GM21576 (cell line): ENCODE results near the gene FAM83E.

Experiments
- ATAC-seq: cut with Tn5 transposase; IDR thresholded peaks from one replicate; pipeline ENCODE4 v1.9.1; 2021; ENCODE audit warnings: mild to moderate bottlenecking, moderate library complexity; ENCODE audit not compliant: unreplicated experiment

FAM83E gene

GRCh38 chr19:48629599-48630295, 14.9 kb upstream of the FAM83E start:
- ATAC-seq = no peak

GRCh38 chr19:48629297-48629598, 14.4 kb upstream of the FAM83E start:
- ATAC-seq = no peak

GRCh38 chr19:48628486-48629296, 13.8 kb upstream of the FAM83E start:
- ATAC-seq = no peak

GRCh38 chr19:48627865-48628314, 13.0 kb upstream of the FAM83E start:
- no peak for ATAC-seq

- ATAC-seq = no peak
These were observed 12.5 kb upstream of the FAM83E start for GRCh38 chr19:48627201-48627864.

- no peak for ATAC-seq
These were observed 11.0 kb upstream of the FAM83E start for GRCh38 chr19:48625891-48626327.

- no peak for ATAC-seq
These were observed 10.2 kb upstream of the FAM83E start for GRCh38 chr19:48624791-48625723.

GRCh38 chr19:48624067-48624594, 9.3 kb upstream of the FAM83E start:
- peak; percentile 54 for ATAC-seq

- no peak for ATAC-seq
These were observed 8.7 kb upstream of the FAM83E start for GRCh38 chr19:48623556-48624066.

- no peak for ATAC-seq
These were observed 5.1 kb upstream of the FAM83E start for GRCh38 chr19:48619692-48620585.

GRCh38 chr19:48618916-48619691, 4.2 kb upstream of the FAM83E start, which contains the start of the genes RPL18 and SPHK2:
TSS of gene RPL18 (minus strand) at chr19:48619178. CDS start at chr19:48619143, 35 bp downstream.
TSS of gene SPHK2 (plus strand) at chr19:48619506. CDS start at chr19:48620515, 1,009 bp downstream.
- peak; percentile 77 for ATAC-seq

GRCh38 chr19:48618278-48618915, 3.5 kb upstream of the FAM83E start:
- no peak for ATAC-seq

GRCh38 chr19:48617146-48617937, 2.5 kb upstream of the FAM83E start:
- no peak for ATAC-seq

- no peak for ATAC-seq
These were observed 1.7 kb upstream of the FAM83E start for GRCh38 chr19:48616491-48617056.

GRCh38 chr19:48616041-48616436, 1.2 kb upstream of the FAM83E start:
- ATAC-seq = no peak

- no peak for ATAC-seq
These were observed 560 bp upstream of the FAM83E start for GRCh38 chr19:48615231-48616040.
